Activated naive CD8-positive, alpha-beta T cell treated with anti-CD3 and anti-CD28 coated beads, Interleukin-2, amount 50 U/mL, for 16 hours (primary cell): ENCODE results near the gene MRPL36.
"Not testable (repeated sequence)": the region's sequence is repeated elsewhere in the genome, so short reads cannot be mapped to it uniquely, and the experiment has no call there.

Source experiments
- DNase-seq: peaks from one replicate; pipeline ENCODE4 v3.0.0-alpha.2; 2020; ENCODE audit warnings: low read depth, low spot score

MRPL36 gene

DNA sequence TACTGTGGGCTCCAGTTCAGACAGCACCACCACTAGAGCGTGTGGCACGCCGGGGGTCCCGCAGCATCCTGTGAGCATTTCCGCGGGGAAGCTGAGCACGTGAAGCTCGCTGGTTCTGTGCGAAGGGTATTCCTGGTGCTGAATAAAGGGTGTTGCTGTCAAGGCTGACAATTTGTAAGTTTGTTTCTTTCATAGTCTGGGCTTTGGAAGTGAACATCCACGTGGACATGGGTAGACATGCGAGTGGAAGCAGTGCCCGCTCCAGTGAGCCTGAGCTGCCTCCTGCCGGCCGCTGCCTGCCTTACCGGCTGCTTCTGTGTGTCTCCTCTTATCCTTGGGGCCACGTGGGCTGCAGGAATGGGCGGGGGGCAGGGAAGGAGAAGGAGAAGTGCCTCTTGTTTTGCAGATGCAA is 16.2 kb upstream of the MRPL36 start:
- DNase-seq, result no peak

DNA sequence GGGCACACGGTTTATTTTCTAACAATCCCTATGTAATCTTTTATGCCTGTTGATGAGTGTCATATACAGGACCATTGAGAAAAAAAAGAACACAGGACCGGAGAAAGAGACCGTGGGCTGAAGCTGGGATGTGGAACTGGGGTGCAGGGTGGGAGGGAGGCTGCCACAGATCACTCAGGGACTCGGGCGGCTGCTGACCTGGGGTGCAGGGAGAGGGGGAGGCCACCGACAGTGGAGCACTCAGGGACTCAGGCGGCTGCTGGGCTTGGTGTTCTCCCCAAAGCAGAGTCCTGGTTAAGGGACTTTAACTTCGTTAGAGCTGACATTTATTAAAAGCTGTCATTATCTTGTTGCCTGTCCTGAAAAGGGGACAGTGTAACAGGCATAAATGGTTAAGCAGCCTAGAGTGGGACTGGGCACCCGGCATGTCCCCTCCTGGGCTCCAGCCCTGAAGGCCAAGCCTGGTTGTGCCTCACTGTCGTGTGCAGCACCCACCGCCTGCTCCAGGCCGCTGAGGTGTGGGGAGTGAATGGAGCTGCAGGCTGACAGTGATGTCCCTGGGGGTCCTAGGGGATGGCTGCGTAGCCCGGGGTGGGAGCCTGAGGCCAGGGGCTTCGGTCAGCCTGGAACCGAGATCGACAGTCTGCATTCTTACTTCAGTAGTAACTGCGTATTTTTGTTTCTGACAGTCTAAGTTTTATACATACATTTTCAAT is 15.6 kb upstream of the MRPL36 start:
- DNase-seq, result no peak

DNA sequence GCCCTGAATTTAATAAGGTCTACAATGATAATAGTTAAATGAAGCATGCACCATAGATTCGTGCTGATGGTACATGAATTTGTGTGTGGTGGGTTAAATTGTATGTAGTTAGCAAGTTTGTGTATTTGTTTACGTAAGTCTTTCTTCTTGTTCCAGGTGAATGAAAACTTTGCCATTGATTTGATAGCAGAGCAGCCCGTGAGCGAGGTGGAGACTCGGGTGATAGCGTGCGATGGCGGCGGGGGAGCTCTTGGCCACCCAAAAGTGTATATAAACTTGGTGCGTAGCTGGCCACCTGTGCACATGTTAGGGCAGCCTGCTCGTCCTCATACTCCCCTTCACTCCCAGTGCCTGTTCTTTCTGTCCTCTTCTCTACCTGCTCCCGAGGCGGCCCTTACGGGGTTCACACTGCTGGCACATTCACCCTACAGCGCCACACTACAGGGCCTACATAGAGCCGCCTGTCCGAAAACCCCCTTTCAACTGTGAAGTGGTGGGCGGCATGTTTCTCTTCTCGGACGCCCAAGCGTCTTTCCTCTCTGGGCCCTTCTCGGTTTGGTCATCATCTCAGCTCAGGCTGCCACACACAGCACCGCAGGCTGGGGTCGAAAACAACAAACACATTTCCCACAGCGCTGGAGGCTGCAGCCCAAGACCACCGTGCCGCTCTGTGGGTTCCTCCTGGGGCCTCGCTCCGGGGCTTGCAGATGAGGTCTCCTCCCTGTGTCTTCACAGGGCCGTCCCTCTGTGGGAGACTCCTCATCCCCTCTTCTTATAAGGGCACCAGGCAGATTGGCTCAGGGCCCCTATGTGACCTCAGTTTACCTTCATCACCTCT is 14.8 kb upstream of the MRPL36 start:
- no peak for DNase-seq

DNA sequence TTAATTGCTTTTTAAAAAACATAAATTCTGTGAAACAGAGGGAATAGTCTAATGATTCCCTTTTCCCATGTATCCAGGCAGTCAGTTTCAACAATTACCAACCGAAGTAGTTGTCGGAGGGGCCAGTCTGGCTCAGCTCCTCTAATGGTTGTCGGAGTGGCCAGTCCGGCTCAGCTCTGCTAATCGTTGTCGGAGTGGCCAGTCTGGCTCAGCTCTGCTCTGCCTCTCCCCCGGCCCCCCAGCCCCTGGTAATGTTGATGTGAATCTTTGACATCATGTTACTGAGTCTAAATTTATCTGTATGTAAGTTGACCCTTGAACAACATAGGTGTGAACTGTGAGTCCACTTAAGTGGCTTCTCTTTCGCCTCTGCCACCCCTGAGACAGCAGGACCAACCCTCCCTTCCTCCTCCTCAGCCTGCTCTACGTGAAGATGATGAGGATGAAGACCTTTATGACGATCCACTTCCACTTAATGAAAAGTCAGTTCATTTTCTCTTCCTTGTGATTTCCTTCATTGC is 11.0 kb upstream of the MRPL36 start:
- DNase-seq, result no peak

DNA sequence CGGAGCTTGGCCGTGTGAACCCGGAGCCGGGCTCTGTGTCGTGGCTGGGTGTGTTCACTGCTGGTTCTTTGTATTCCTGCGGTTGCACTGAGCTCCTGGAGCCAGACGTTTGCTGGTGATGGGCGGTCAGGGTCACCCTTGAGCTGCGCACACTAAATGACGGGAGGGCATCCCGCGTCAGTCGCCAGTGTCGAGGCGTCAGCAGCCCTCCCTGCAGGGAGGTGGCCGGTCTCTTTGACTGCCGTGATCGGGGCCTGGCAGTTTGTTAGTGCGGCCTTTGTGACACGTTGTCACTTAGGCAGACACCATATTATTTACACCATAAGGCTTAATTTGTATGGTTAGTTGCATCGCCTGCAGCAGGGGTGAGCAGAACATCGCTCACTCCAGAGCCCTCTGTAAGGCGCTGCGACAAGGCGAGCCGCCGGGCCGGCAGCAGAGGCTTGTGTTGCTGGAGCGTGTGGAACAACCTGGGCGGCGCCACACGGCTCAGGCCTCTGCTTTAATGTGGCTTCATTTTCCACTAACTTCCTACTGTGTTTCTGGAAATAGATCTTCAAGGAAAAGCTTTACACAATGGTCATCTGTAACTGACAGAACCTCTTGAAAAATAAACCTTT is 9.9 kb upstream of the MRPL36 start:
- DNase-seq, result no peak

DNA sequence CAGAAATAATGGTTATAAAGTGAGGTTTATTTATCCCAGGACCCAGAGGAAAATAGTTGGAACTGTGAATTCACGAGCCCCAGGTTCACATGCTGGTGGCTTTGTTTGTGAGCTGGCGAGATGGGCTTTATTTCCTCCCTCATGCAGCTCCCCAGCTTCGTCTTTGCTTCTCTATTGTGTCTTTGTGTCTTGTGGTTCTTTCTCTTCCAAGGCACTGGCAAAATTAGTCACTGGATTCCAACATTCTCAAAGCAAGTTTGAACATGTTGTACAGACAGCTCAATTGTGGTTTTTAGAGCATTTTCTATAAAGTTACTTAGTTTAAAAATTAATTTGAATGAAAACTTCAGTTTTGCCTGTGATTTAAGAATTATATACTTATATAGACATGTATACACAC is 8.8 kb upstream of the MRPL36 start:
- DNase-seq, result no peak

DNA sequence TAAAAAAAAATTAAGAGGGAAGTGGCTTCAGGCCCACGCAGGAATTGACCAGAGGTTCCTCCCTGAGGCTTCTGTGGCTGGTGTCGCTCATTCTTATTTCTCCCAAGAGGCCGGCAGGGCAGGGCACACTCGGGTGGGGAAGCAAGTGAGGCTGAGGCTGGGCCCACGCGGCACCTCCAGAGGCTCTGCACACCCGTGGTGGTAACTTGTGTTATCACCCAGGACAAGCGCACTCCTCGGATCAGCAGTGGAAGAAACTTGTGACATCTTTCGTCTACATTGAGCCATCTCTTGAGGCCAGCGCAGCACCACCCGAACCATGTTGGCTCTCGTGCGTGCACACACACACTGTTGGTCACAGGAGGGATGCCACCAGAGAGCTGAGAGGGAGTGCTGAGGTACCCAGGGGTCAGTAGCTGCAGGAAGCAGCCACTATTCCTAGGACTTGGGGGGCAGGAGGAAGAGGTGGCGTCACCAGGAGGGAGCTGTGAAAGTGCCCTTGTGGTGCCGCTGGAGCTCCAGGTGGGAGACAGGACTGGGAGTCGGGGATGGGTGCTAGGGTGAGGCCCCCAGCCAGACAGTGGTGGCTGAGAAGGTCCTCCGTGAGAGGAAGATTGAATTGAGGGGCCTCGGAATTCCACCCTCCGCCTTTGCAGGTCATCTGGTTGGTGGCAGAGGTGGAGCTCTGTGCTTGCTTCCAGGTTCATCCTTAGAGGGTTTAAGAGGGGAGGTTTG is 8.0 kb upstream of the MRPL36 start:
- no peak for DNase-seq

DNA sequence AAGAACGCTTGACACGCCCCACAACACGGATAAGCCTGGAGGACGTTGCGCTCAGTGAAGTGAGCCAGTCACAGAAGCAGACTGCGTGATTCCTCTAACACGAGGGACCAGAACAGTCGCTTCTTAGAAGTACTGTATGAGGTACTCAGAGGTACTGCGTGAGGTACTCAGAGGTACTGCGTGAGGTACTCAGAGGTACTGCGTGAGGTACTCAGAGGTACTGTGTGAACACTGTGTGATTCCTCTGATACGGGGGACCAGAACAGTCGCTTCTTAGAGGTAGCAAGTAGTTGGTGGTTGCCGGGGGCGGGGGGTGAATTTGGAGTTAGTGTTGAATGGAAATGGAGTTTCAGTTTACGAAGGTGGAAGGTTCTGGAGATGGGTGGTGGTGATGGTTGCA is 7.3 kb upstream of the MRPL36 start:
- DNase-seq, result no peak

DNA sequence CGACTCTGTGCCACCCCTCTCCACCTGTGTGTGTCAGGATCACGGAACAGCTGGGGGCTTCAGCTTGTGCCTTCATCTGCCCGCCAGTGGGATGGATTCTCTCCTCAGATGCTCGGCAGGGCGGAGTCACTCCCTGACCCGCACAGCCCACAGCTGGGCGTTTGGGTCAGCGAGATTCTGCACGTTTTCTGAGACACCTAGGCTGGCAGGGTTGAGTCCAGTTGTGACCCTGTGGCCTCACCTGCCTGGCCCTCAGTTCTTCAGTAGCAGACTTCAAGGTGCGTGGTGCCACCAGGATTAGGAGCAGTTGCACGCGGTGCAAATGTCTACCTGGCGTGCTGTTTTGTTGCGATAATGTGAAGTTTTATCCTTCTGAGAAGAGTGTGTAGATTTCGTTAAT is 6.6 kb upstream of the MRPL36 start:
- DNase-seq, result no peak

DNA sequence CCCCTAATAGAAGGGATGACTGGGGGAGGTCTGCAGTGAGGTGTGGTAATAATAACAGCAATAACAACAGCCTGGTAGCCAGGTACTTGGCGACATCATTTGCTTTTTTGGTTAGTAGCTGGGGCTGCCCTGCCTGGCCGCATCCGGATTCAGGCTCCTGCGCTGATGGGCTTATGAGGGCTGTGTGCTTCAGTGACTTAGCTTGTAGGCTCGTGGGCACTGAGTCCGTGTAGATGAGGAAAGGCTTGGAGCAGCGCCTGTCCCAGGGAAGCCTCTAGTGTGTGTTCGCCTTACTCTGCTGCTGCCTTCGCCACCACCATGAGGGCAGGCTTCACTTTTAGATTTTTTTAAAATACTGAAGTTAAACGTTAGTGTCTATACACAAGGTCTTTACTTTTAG is 6.1 kb upstream of the MRPL36 start:
- no peak for DNase-seq

DNA sequence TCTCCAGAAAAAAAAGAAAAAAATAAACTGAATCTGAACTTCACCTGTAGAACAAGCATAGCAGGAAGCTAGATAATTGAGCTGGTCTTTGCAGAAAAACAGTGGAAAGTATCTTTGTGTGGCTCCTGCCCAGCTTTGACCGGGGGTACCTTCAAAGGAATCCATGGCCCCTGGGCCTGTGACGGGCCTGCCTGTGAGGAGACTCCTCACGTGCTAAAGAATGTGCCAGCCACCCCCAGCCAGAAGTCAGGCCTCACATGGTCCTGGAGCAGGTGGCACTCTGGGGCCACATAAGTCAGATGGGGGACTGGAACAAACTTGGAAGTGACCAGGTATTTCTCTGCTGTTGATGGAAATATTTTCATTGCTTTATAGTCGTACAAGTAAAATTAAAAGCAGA is 5.7 kb upstream of the MRPL36 start:
- DNase-seq, result no peak

DNA sequence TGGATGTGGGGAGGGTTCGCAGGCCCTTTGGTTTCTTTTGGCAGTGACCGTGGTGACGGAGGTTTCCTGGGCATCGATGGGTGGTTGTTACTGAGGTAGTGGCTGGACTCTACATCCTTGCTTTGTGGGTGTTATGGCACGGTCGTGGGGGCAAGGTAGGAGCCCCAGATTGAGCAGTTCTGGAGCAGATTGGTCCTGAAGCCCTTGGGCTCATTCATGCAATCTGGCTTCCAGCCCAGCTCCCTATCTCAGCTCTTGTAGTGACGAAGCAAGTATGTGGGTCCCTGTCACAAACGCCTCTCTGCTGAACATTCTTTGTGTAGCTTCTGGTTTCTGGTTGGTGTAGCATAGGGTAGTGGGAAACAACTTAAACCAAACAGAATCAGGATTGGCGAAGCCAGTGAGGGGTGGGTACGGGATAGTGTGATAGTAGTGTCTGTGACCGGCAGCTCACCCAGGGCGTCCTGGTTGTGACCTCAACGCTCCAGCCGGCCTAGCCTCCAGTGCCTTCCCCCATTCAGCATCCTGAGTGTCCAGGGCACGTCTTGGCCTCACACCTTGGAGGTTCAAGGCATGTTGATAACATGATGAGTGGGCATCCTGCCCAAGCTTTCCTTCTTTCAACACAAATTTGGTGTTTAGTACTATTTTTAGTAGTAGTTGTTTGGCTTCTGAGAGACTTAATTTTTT is 4.5 kb upstream of the MRPL36 start:
- no peak for DNase-seq

DNA sequence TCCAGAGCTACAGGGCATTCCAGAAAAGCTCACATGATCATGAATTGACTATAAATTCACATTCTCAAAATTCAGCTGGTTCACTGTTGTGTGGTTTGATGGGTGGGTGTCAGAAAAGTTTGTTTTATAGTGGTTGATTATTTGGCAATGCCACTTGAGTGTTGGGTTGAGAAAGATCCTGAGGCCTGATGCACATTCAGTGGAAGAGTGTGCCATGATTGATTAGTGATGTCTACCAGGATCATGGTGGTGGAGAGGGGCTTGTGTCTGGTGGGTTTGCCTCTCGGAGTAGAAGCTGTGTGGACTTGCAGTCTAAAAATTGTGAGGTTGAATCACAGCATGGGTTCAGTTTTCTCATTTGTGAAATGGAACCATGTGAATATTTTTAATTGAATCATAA is 3.6 kb upstream of the MRPL36 start:
- no peak for DNase-seq

DNA sequence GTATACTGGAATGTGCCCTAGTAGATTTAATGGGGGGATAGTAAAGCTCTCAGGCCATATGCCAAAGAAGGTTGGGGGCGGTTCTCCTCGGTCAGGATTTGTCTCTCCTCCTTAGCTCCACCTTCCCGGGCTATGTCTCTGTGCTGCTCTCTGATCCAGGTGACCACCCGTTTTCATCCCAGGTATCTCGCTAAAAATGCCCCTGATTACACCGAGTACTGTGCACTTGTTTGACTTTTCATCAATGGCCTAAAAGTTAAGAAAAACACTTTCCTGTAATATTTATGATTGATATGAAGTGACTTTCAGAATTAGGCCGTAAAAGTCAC is 2.3 kb upstream of the MRPL36 start:
- no peak for DNase-seq

DNA sequence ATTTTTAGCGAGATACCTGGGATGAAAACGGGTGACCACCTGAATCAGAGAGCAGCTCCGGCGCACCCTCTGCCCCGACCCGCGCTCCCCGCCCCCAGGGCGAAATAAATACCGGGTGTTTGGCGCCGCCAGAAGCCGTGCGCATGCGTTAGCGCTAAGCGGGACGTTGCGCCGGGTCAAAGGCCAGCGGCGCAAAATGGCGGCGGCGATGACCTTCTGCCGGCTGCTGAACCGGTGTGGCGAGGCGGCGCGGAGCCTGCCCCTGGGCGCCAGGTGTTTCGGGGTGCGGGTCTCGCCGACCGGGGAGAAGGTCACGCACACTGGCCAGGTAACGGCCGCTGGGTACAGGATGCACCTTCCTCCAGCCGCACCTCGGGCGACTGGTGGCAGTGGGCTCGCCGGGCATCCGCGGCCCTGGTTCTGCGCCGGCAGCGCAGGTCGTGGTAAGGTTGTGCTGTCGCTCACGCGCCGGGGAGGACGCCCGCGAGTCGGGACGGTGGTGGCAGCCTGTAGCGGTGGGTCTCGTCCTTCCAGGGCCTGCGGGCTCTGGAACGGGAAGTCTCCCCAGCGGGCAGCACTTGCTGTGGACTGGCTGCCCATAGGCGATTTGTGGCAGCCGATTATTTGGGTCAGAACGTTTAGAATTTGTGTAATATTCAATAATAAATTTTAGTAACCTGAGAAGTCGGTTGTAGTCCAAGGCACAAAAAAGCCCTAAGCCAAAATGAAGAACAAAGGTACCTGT is 1.8 kb upstream of the MRPL36 start, which contains the start of gene NDUFS6:
Gene NDUFS6, plus strand, starts transcription at position 186 of the 745 bp plus-strand sequence. Its CDS starts 11 bp downstream, at position 197.
- DNase-seq, result peak; percentile 53

DNA sequence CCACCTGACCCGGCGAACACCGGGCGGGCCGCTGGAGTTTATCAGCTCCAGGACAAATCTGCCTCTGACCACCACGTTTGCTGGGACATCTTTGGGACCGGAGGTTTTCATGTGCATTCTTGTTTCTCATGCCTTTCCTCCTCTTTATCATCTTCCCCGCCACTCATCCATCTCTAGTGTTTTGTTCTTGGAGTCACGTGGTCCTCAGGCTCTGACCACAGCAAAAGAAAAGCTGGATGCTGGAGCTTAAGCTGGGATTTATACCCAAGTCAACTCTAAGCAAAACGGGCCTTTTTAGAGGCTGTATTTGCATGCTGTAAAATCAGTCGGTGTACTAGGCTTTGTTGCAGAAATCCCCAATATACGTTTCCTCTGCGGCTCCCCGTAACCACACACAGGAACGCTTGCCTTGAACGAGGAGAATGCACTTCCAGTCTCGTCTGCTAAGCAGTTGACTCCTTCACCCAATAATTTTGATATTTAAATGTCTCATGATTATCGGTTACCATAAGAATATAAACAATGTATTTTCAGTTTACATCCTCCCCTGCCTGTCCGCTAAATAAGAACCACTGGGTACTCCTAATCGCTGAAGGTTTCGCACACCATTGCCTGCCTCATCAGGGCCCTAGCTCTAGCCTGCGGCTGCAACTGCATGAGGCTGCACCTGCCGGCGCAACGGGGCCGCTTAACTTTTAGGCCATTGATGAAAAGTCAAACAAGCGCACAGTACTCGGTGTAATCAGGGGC is 1.0 kb upstream of the MRPL36 start:
- peak; percentile 17 for DNase-seq

DNA sequence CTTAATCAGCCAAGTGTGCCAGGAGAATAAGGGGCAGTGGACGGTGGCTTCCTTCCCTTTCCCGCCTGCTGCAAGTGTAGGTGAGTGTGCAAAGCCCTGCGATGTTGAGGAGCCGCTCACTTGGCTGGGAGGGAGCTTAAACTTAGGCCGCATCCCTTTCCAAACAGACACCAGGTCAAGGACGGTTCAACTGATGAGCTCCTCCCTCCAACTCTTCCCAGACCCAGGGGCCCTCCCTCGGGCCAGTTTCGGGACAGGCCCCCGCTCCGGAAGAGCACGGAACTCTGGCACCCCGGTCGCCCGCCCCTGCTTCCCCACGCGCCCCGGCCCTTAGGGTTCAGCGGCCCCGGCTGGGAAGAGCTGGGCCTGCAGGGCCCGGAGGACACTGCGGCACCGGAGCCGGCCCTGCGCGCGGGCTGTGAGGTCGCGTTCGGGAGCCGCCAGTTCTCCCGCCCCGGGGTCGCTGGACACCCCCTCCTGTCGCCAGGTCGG is 481 bp downstream of the MRPL36 start:
- DNase-seq, result no peak

DNA sequence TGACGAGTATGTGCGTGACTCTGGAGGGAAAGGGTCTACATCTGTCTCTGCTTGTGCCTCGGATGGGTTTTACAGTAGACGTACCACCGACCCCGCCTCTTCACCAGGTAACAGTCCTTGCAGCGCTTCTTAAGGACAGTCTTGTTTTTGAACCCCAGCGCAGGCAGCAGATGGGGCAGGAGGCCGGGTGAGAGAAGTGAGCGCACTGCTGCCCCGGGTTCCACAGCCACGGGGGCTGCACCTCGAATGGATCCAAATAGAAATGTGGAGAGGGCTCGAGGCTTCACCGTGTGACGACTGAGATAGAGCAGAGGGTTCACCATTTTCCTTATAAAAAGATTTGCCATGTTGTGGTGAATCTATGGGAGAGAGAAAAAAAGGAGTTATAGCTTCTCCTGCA is 1.0 kb downstream of the MRPL36 start:
- DNase-seq, result not testable (repeated sequence)

DNA sequence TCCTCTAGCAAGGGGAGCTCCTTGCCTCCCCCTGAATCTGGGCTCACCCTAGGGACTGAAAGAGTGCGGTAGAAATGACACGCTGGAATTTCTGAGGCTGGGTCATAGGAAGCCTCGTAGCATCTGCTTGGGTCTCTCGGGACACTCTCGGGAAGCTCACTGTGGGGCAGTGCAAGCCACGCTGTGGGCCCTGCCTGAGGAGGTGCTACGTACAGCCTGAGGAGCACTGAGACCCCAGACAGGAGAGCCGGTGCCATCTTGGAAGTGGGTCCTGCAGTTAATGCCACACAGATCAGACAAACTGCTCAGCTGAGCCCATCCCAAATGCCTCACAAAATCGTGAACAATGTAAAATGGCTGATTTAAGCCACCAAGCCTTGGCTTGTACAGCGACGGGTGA is 1.8 kb downstream of the MRPL36 start:
- no peak for DNase-seq
